Fibroblast of lung (primary cell): ENCODE results near the gene PSRC1.

Source experiments
- CTCF ChIP-seq, 2 donors: IDR thresholded peaks in 1 of 2; conservative IDR thresholded peaks in 1 of 2; 1 replicate in 1 of 2; 2 replicates in 1 of 2; pipeline ENCODE4 v1.5.1; 2011 to 2012; ENCODE audit warnings: low read length in 2 of 2, control low read depth in 1 of 2, inconsistent platforms in 1 of 2, low read depth in 1 of 2, mild to moderate bottlenecking in 1 of 2
- EZH2 ChIP-seq: IDR thresholded peaks from 2 replicates; pipeline ENCODE4 v1.5.1; 2012; ENCODE audit warnings: low read length, control low read depth, mild to moderate bottlenecking; ENCODE audit errors: missing control alignments

GRCh38 chr1:109280862-109281261 lies 2.1 kb downstream of the PSRC1 start:
- TF ChIP-seq CTCF (conservative IDR thresholded peaks at IDR 0.05 in 1 of 2, IDR thresholded peaks at IDR 0.05 in 1 of 2; ENCODE audit: low read depth in 1 of 2, low read length in 2 of 2) (no peak), EZH2 (no peak)
